Subcutaneous adipose tissue (tissue), 4 donors: ENCODE measurements around the gene CIROP. TPM values are rescaled to one million over a fixed set of nuclear protein-coding genes. Genes with fewer than 3 reads are reported as not detected.

Experiments
- total RNA-seq, 4 donors: library from RNA; depleted of rRNA; stranded (reverse); fragments of >200 nt; gene quantifications; one replicate each; pipeline ENCODE4 v1.1.0, GENCODE V29; 2016
- TF ChIP-seq, protein P1 (sequence below): fragments of 450-650 bp; IDR thresholded peaks from one replicate; pipeline ENCODE4 v1.5.1; 2016; ENCODE audit warnings: low read depth, mild to moderate bottlenecking, control low read depth, antibody characterized with exemption, moderate library complexity

The CIROP gene
- total RNA-seq, 4 donors from 2014 or later: not detected

DNA sequence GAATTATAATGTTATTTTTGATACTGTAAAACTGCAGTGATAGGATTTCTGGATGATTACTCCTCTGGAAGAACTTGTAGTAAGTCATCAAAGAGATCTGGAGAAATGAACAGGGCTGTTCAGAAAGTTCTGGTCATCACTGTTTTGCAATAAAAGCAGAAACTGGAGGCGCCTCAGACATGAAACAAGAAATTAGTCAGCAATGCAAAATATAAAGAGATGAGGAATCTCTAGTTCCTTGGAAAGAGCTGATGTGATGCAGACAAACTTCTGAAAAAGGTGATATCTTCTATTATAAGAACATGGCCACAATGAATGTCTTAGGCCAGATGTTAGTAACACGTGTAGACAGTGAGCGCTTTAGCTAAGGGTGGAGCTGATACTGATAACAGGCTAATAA lies 19.3 kb downstream of the CIROP start:
- TF ChIP-seq, protein P1, sequence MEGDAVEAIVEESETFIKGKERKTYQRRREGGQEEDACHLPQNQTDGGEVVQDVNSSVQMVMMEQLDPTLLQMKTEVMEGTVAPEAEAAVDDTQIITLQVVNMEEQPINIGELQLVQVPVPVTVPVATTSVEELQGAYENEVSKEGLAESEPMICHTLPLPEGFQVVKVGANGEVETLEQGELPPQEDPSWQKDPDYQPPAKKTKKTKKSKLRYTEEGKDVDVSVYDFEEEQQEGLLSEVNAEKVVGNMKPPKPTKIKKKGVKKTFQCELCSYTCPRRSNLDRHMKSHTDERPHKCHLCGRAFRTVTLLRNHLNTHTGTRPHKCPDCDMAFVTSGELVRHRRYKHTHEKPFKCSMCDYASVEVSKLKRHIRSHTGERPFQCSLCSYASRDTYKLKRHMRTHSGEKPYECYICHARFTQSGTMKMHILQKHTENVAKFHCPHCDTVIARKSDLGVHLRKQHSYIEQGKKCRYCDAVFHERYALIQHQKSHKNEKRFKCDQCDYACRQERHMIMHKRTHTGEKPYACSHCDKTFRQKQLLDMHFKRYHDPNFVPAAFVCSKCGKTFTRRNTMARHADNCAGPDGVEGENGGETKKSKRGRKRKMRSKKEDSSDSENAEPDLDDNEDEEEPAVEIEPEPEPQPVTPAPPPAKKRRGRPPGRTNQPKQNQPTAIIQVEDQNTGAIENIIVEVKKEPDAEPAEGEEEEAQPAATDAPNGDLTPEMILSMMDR: no peak

DNA sequence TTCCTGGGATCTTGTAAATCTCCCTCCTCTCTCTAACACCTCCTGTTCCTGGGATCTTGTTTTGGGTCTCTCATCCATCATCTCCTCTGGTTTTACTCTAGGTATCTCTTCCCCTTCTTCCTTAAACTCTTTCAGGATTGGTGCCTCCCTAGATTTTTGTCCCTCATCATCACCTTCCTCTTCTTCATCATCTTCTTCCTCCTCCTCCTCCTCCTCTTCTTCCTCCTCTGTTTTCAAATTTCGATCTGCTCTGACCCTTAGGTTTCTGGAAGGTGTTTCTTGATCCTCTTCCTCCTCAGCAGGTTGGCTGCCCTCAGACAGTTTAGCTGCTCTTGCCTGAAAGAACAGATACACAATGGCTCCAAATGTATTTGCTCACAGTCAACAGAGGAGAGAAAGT lies 24.3 kb downstream of the CIROP start:
- TF ChIP-seq, protein P1: no peak

- TF ChIP-seq, protein P1: no peak
Measured at GRCh38 chr14:23079716-23080115, 25.1 kb downstream of the CIROP start.

DNA sequence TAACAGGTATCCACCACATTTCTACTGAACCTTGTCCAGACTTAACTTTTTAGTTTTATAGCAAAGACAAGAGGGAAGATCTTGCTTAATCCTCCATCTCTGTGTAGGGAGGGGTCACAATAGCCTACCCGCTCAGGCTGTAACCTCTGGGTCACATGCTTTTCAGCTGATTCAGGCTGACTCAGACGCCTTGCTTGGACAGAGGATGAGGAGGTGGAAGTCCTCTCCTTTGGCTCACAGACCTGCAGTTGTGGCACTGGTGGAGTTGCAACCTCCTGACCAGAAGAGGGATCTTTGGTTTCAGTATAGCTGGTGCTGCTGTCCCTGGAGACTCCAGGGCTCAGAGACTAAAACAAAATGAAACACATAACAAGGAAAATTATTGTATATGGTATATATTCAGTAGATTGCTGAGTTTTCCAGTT lies 26.1 kb downstream of the CIROP start:
- TF ChIP-seq, protein P1: no peak

GRCh38 chr14:23077962-23078361 lies 26.8 kb downstream of the CIROP start:
- TF ChIP-seq, protein P1: no peak

DNA sequence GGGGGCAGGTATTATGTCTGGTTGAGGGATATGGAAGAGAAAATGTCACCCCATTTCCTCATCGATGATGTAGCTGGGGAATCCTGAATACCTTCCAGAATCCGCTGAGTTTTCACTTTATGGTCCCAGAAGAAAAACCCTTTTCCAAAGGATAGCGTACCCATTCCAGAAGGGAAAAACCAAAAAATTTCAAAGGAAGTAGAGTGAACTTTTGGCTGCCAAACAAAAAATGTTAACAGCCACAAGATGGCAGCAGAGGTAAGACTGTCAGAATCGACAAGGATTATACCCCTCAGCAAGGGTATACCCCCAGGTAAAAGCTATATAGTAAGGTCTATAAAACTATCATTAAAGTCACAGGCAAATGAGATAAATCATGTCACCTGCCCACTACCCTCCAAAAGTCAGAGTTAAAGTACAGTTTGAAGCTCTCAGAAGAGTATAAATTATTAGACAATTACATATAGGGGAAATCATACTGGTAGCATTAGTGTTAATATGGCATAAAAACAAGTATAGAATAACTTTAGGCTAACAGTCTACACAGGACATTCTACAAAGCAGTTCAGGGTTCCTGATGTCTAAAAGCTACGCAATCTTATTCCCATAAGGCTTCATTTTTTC lies 27.9 kb downstream of the CIROP start:
- TF ChIP-seq, protein P1: no peak

- TF ChIP-seq, protein P1: no peak
Measured at GRCh38 chr14:23074906-23075305, 29.9 kb downstream of the CIROP start.
